B cell (primary cell): ENCODE data around the gene NHS. TPM values are rescaled to one million over a fixed set of nuclear protein-coding genes. Genes with fewer than 3 reads are reported as not detected.

Experiments
- ATAC-seq: fragments of 200-7000 bp; cut with Tn5 transposase; one replicate; pipeline ENCODE4 v1.10.0; 2021; ENCODE audit warnings: low read depth, mild to moderate bottlenecking, moderate number of reproducible peaks, moderate library complexity
- CTCF ChIA-PET: fragments of 350-600 bp; sonication (Branson Sonifier 250); formaldehyde crosslinking; loops from one replicate; lab custom pipeline; 2021; ENCODE audit warnings: antibody characterized with exemption, inconsistent platforms; lab: Charles Lee
- POLR2A ChIA-PET: fragments of 350-600 bp; sonication (Branson Sonifier 250); formaldehyde crosslinking; loops from one replicate; lab custom pipeline; 2021; ENCODE audit warnings: antibody characterized with exemption; lab: Charles Lee
- DNase-seq: peaks from one replicate; pipeline ENCODE4 v3.0.0; 2013
- H2AFZ ChIP-seq: 2 replicates; pipeline ENCODE4 v1.6.1; 2012; ENCODE audit warnings: mild to moderate bottlenecking, low read depth, low read length; ENCODE audit not compliant: insufficient read depth, poor library complexity, severe bottlenecking
- H3K27ac ChIP-seq, 2 donors: 1 replicate in 1 of 2; 2 replicates in 1 of 2; pipeline ENCODE4 v1.5.1; 2012 to 2013; ENCODE audit warnings: low read length in 2 of 2, mild to moderate bottlenecking in 2 of 2, moderate library complexity in 1 of 2
- H3K27me3 ChIP-seq, 4 experiments: fragments of 200-600 bp in 1 of 4; sonication (generic) in 1 of 4; replicated peaks in 1 of 4; 1 replicate in 2 of 4; 2 replicates in 2 of 4; pipeline versions ENCODE4 v1.6.1 to v1.7.0; 2013 to 2016; ENCODE audit warnings: low read length in 3 of 4, mild to moderate bottlenecking in 2 of 4, mixed read lengths in 1 of 4, moderate library complexity in 1 of 4; ENCODE audit not compliant: insufficient read depth in 4 of 4, control insufficient read depth in 3 of 4; ENCODE audit errors: control extremely low read depth in 1 of 4
- H3K36me3 ChIP-seq, 2 experiments: replicated peaks in 1 of 2; 1 replicate in 1 of 2; 2 replicates in 1 of 2; pipeline versions ENCODE4 v1.6.1 to v1.7.1; 2013; ENCODE audit warnings: low read length in 1 of 2; ENCODE audit not compliant: insufficient read depth in 2 of 2, control insufficient read depth in 1 of 2; ENCODE audit errors: control extremely low read depth in 1 of 2, extremely low read depth in 1 of 2
- H3K4me1 ChIP-seq, 2 donors: fragments of 200-600 bp in 1 of 2; sonication (generic) in 1 of 2; 1 replicate in 1 of 2; 2 replicates in 1 of 2; pipeline versions ENCODE4 v1.5.1 to v1.6.1; 2013 to 2017; ENCODE audit warnings: low read length in 2 of 2; ENCODE audit not compliant: control insufficient read depth in 2 of 2, insufficient read depth in 2 of 2
- H3K4me2 ChIP-seq: replicated peaks from 2 replicates; pipeline ENCODE3; 2012; ENCODE audit warnings: mild to moderate bottlenecking, low read depth, low read length; ENCODE audit not compliant: poor library complexity, severe bottlenecking
- H3K4me3 ChIP-seq, 5 experiments: fragments of 200-600 bp in 1 of 5; sonication (generic) in 1 of 5; 1 replicate in 3 of 5; 2 replicates in 2 of 5; pipeline versions ENCODE4 v1.5.1 to v1.7.0; 2011 to 2016; ENCODE audit warnings: low read length in 4 of 5, mild to moderate bottlenecking in 4 of 5, low read depth in 2 of 5, control low read depth in 1 of 5, moderate library complexity in 1 of 5; ENCODE audit not compliant: insufficient read depth in 1 of 5; ENCODE audit errors: control extremely low read depth in 1 of 5, extremely low read depth in 1 of 5
- H3K79me2 ChIP-seq: fragments of 200-600 bp; sonication (generic); one replicate; pipeline ENCODE4 v1.6.0; 2016; ENCODE audit warnings: low read length; ENCODE audit not compliant: control insufficient read depth, insufficient read depth
- H3K9ac ChIP-seq: fragments of 200-600 bp; sonication (generic); 2 replicates; pipeline ENCODE4 v1.6.1; 2017; ENCODE audit warnings: mild to moderate bottlenecking, low read length, moderate library complexity
- H3K9me3 ChIP-seq, 3 donors: one replicate each; pipeline versions ENCODE4 v1.6.1 to v1.7.1; 2013; ENCODE audit warnings: low read length in 2 of 3; ENCODE audit not compliant: control insufficient read depth in 2 of 3, insufficient read depth in 1 of 3; ENCODE audit errors: control extremely low read depth in 1 of 3
- H4K20me1 ChIP-seq: 2 replicates; pipeline ENCODE4 v1.6.0; 2012; ENCODE audit warnings: mild to moderate bottlenecking, low read length; ENCODE audit not compliant: insufficient read depth, control insufficient read depth, poor library complexity, severe bottlenecking
- H3K27ac Mint-ChIP-seq: one replicate; pipeline ENCODE4 v1.8.0; 2021; ENCODE audit warnings: mixed read lengths
- H3K27me3 Mint-ChIP-seq: one replicate; pipeline ENCODE4 v1.8.0; 2021; ENCODE audit warnings: mixed read lengths
- H3K4me1 Mint-ChIP-seq: one replicate; pipeline ENCODE4 v1.8.0; 2021; ENCODE audit warnings: mixed read lengths
- H3K4me3 Mint-ChIP-seq: one replicate; pipeline ENCODE4 v1.8.0; 2021; ENCODE audit warnings: mixed read lengths
- H3K9me3 Mint-ChIP-seq: one replicate; pipeline ENCODE4 v1.8.0; 2022; ENCODE audit warnings: mixed read lengths; ENCODE audit not compliant: insufficient read depth
- CTCF ChIP-seq: fragments of 200-600 bp; IDR thresholded peaks from one replicate; pipeline ENCODE4 v1.8.0; 2022; ENCODE audit warnings: antibody characterized with exemption, mild to moderate bottlenecking
- EZH2 ChIP-seq: IDR thresholded peaks from 2 replicates; pipeline ENCODE4 v1.6.1; 2012; ENCODE audit warnings: borderline replicate concordance, low read depth, mild to moderate bottlenecking, moderate library complexity, low read length; ENCODE audit not compliant: insufficient read depth, poor library complexity, severe bottlenecking
- WGBS: methylation state at CpG from one replicate; pipeline ENCODE4 v1.1.5; 2013; ENCODE audit warnings: missing lambda C conversion rate; ENCODE audit not compliant: insufficient coverage; 5-methylcytosine and 5-hydroxymethylcytosine counted together
- intact Hi-C: fragments of 100-400 bp; cut with micrococcal nuclease; formaldehyde crosslinking; loops from one replicate; pipeline ENCODE4 v1.10.0; 2022
- polyA plus RNA-seq: library from polyadenylated mRNA; depleted of rRNA; stranded (reverse); fragments of >200 nt; gene quantifications from 2 replicates; pipeline ENCODE4 v1.2.3, GENCODE V29; 2012
- total RNA-seq, 2 donors: library from RNA; stranded (reverse); fragments of 120-200 nt in 1 of 2; gene quantifications; 1 replicate in 1 of 2; 2 replicates in 1 of 2; pipeline versions ENCODE4 v1.2.3 to v1.2.4, GENCODE V29; 2013 to 2022

NHS gene
- total and polyA plus RNA-seq, 2 donors (not counting 1 experiment from before 2014, with no cell fraction given): not detected

GRCh38 chrX:17438221-17438620 lies 63.2 kb downstream of the NHS start:
- WGBS: 100% methylated on average over 2 of the region's 6 CpGs

GRCh38 chrX:17440258-17440657 lies 65.3 kb downstream of the NHS start:
- intact Hi-C loops: no loop called here
- H3K79me2 ChIP-seq: no peaks in the 10 kb centered on the region
- H3K4me3 ChIP-seq: no peak overlapping the region
- ATAC-seq (no peak), DNase-seq (no peak)
- ChIA-PET CTCF (no interaction called here), POLR2A (no interaction called here)
- no peaks in the 10 kb centered on the region for H3K36me3 ChIP-seq
- TF ChIP-seq EZH2: no peak
- no peak for TF ChIP-seq CTCF
- no peaks in the 10 kb centered on the region for H3K9me3 ChIP-seq
- H3K4me1 Mint-ChIP-seq: no peaks in the 10 kb centered on the region
- no peaks in the 10 kb centered on the region for H3K4me1 ChIP-seq
- no peak overlapping the region for H3K4me2 ChIP-seq
- no peaks in the 10 kb centered on the region for H3K27me3 ChIP-seq
- no peak overlapping the region for H3K9ac ChIP-seq
- H3K4me3 Mint-ChIP-seq: no peak overlapping the region
- H3K27ac ChIP-seq: no peak overlapping the region
- no peaks in the 10 kb centered on the region for H3K9me3 Mint-ChIP-seq
- H4K20me1 ChIP-seq: no peaks in the 10 kb centered on the region
- no peaks in the 10 kb centered on the region for H3K27me3 Mint-ChIP-seq
- H2AFZ ChIP-seq: no peak overlapping the region
- no peak overlapping the region for H3K27ac Mint-ChIP-seq

More at GRCh38 chrX:17438221-17438620, 63.2 kb downstream of the NHS start:
- H3K27ac ChIP-seq: no peak overlapping the region
- H3K4me3 ChIP-seq: no peak overlapping the region
- H3K4me3 Mint-ChIP-seq: no peak overlapping the region
- H4K20me1 ChIP-seq: no peaks in the 10 kb centered on the region
- DNase-seq (no peak), ATAC-seq (no peak)
- TF ChIP-seq EZH2: no peak
- TF ChIP-seq CTCF: no peak
- no peak overlapping the region for H2AFZ ChIP-seq
- no peaks in the 10 kb centered on the region for H3K4me1 ChIP-seq
- H3K9ac ChIP-seq: no peak overlapping the region
- no peaks in the 10 kb centered on the region for H3K79me2 ChIP-seq
- H3K27me3 Mint-ChIP-seq: no peaks in the 10 kb centered on the region
- no peaks in the 10 kb centered on the region for H3K4me1 Mint-ChIP-seq
- no peaks in the 10 kb centered on the region for H3K9me3 ChIP-seq
- no peaks in the 10 kb centered on the region for H3K9me3 Mint-ChIP-seq
- intact Hi-C loops: no loop called here
- no peaks in the 10 kb centered on the region for H3K36me3 ChIP-seq
- CTCF ChIA-PET: no interaction called here
- H3K27me3 ChIP-seq: no peaks in the 10 kb centered on the region
- POLR2A ChIA-PET: no interaction called here
- no peak overlapping the region for H3K27ac Mint-ChIP-seq
- no peak overlapping the region for H3K4me2 ChIP-seq
